K562 (cell line): ENCODE measurements around the gene AIG1. TPM values are rescaled to one million over a fixed set of nuclear protein-coding genes. Genes with fewer than 3 reads are reported as not detected.

Experiments used
- ATAC-seq: fragments of 200-7000 bp; cut with Tn5 transposase; 3 replicates; pipeline ENCODE4 v1.9.1; 2020; ENCODE audit warnings: moderate library complexity
- BruUV-seq: library from RNA; stranded (reverse); fragments of 400-500 nt; replicated peaks from 2 replicates; lab custom pipeline; 2021; lab: Mats Ljungman, UMichigan
- CTCF ChIA-PET: fragments of 300-600 bp; formaldehyde crosslinking; extraction: SDS; loops from one replicate; lab custom pipeline; 2021; ENCODE audit warnings: low intra/inter-chr PET ratio; lab: Yijun Ruan, JAX
- POLR2A ChIA-PET: fragments of 300-600, 350-650 bp; sonication (Branson Sonifier 250); formaldehyde crosslinking; extraction: SDS; loops from one replicate; lab custom pipeline; 2021; ENCODE audit warnings: antibody characterized with exemption, inconsistent platforms; lab: Yijun Ruan, JAX
- DNase-seq, 4 experiments: peaks; one replicate each; pipeline versions ENCODE4 v3.0.0 to v3.0.0-alpha.2; 2011 to 2018; ENCODE audit warnings: low spot score in 3 of 4, mixed read lengths in 3 of 4; ENCODE audit errors: extremely low read depth in 1 of 4
- FAIRE-seq: peaks from 2 replicates; lab custom pipeline; 2011; peaks lifted over from hg19 to GRCh38; lab: Jason Lieb, UNC
- H2AFZ ChIP-seq: 2 replicates; pipeline ENCODE4 v1.6.0; 2011; ENCODE audit warnings: low read depth, low read length, control low read depth, inconsistent platforms
- H3K27ac ChIP-seq: fragments of 200-600 bp; 3 replicates; pipeline ENCODE4 v1.8.0; 2011; ENCODE audit warnings: low read depth, mild to moderate bottlenecking, control low read depth, inconsistent platforms, low read length, moderate library complexity, mixed read lengths; ENCODE audit errors: extremely low read depth
- H3K27me3 ChIP-seq, 2 experiments: fragments of 300-600 bp in 1 of 2; 2 replicates in 1 of 2; 3 replicates in 1 of 2; pipeline versions ENCODE4 v1.6.0 to v1.8.0; 2011; ENCODE audit warnings: inconsistent platforms in 2 of 2, low read length in 2 of 2, mild to moderate bottlenecking in 1 of 2, mixed read lengths in 1 of 2, moderate library complexity in 1 of 2; ENCODE audit not compliant: control insufficient read depth in 2 of 2, insufficient read depth in 2 of 2
- H3K36me3 ChIP-seq: fragments of 300-600 bp; 3 replicates; pipeline ENCODE4 v1.8.0; 2011; ENCODE audit warnings: mild to moderate bottlenecking, low read length, inconsistent platforms; ENCODE audit not compliant: control insufficient read depth, insufficient read depth
- H3K4me1 ChIP-seq, 2 experiments: fragments of 200-600 bp in 1 of 2; replicated peaks in 1 of 2; 2 replicates in 1 of 2; 3 replicates in 1 of 2; pipeline versions ENCODE4 v1.5.1 to v1.8.0; 2011; ENCODE audit warnings: inconsistent platforms in 2 of 2, low read length in 2 of 2, mild to moderate bottlenecking in 1 of 2, mixed read lengths in 1 of 2, moderate library complexity in 1 of 2; ENCODE audit not compliant: control insufficient read depth in 2 of 2, insufficient read depth in 2 of 2
- H3K4me2 ChIP-seq: 2 replicates; pipeline ENCODE4 v1.6.1; 2011; ENCODE audit warnings: low read length, control low read depth, inconsistent platforms, mixed read lengths; ENCODE audit not compliant: insufficient read depth
- H3K4me3 ChIP-seq: fragments of 200-600 bp; sonication (generic), shearing (Covaris generic); 2 replicates; pipeline ENCODE4 v1.5.1; 2016; ENCODE audit warnings: control low read depth, inconsistent platforms
- H3K79me2 ChIP-seq: fragments of 200-600 bp; 3 replicates; pipeline ENCODE4 v1.8.0; 2011; ENCODE audit warnings: low read length, inconsistent platforms; ENCODE audit not compliant: control insufficient read depth, insufficient read depth
- H3K9ac ChIP-seq, 2 experiments: 2 replicates each; pipeline versions ENCODE4 v1.6.0 to v1.6.1; 2011; ENCODE audit warnings: low read depth in 2 of 2, low read length in 2 of 2, control low read depth in 1 of 2, inconsistent platforms in 1 of 2, mild to moderate bottlenecking in 1 of 2, mixed read lengths in 1 of 2; ENCODE audit not compliant: insufficient read depth in 1 of 2
- H3K9me1 ChIP-seq: one replicate; pipeline ENCODE4 v1.6.0; 2011; ENCODE audit warnings: inconsistent platforms, mild to moderate bottlenecking, low read length, moderate library complexity; ENCODE audit not compliant: control insufficient read depth, insufficient read depth
- H3K9me3 ChIP-seq: replicated peaks from 2 replicates; pipeline ENCODE4 v1.5.1; 2011; ENCODE audit warnings: low read depth, low read length, inconsistent platforms; ENCODE audit not compliant: control insufficient read depth, insufficient read depth
- H4K20me1 ChIP-seq: replicated peaks from 2 replicates; pipeline ENCODE4 v1.6.1; 2011; ENCODE audit warnings: low read length, inconsistent platforms, mixed read lengths; ENCODE audit not compliant: control insufficient read depth, insufficient read depth
- C11orf30 ChIP-seq: fragments of 450-650 bp; IDR thresholded peaks from 2 replicates; pipeline ENCODE4 v1.6.1; 2016; ENCODE audit warnings: low read depth, mild to moderate bottlenecking
- ILF3 ChIP-seq: fragments of 450-650 bp; IDR thresholded peaks from 2 replicates; pipeline ENCODE4 v1.6.1; 2018; ENCODE audit warnings: antibody characterized with exemption, mild to moderate bottlenecking, moderate library complexity, borderline replicate concordance
- MAFF ChIP-seq: IDR thresholded peaks from 2 replicates; pipeline ENCODE4 v1.6.1; 2012; ENCODE audit warnings: low read length, improper control_type of control experiment
- MAFG ChIP-seq: fragments of 450-650 bp; conservative IDR thresholded peaks from 2 replicates; pipeline ENCODE4 v1.6.1; 2016; ENCODE audit warnings: missing genetic modification characterization, missing compliant biosample characterization
- MAFK ChIP-seq: IDR thresholded peaks from 2 replicates; pipeline ENCODE4 v1.6.1; 2011; ENCODE audit warnings: low read length, improper control_type of control experiment
- MEIS2 ChIP-seq: fragments of 450-650 bp; IDR thresholded peaks from 2 replicates; pipeline ENCODE4 v1.6.1; 2014; ENCODE audit warnings: mild to moderate bottlenecking; ENCODE audit not compliant: partially characterized antibody
- MNT ChIP-seq, 2 experiments: fragments of 450-650 bp; conservative IDR thresholded peaks; 2 replicates each; pipeline ENCODE4 v1.6.1; 2017; ENCODE audit warnings: mild to moderate bottlenecking in 2 of 2, moderate library complexity in 2 of 2
- MXD1 ChIP-seq: fragments of 250-450 bp; sonication (Bioruptor Pico); IDR thresholded peaks from 2 replicates; pipeline ENCODE4 v1.8.0; 2021; ENCODE audit warnings: borderline replicate concordance, mild to moderate bottlenecking, moderate library complexity; ENCODE audit not compliant: poor library complexity, severe bottlenecking
- NFIX ChIP-seq: fragments of 250-450 bp; sonication (Bioruptor Pico); IDR thresholded peaks from 2 replicates; pipeline ENCODE4 v1.4.0; 2020; ENCODE audit warnings: low read depth, mild to moderate bottlenecking, moderate library complexity
- ZFX ChIP-seq: sonication (generic); formaldehyde crosslinking; IDR thresholded peaks from 2 replicates; pipeline ENCODE4 v1.8.0; 2022; ENCODE audit warnings: mild to moderate bottlenecking, missing genetic modification reagents, moderate library complexity
- ZNF311 ChIP-seq: fragments of 250-450 bp; sonication (Bioruptor Pico); IDR thresholded peaks from 2 replicates; pipeline ENCODE4 v1.4.0; 2020; ENCODE audit warnings: mild to moderate bottlenecking, moderate library complexity
- ZNF316 ChIP-seq: fragments of 450-650 bp; IDR thresholded peaks from 2 replicates; pipeline ENCODE4 v1.6.1; 2016
- ZNF431 ChIP-seq: sonication (generic); formaldehyde crosslinking; IDR thresholded peaks from 2 replicates; pipeline ENCODE4 v1.8.0; 2022; ENCODE audit warnings: mild to moderate bottlenecking, missing genetic modification reagents
- ZNF57 ChIP-seq: fragments of 450-650 bp; formaldehyde crosslinking; IDR thresholded peaks from 2 replicates; pipeline ENCODE4 v1.4.0; 2020; ENCODE audit warnings: mild to moderate bottlenecking, moderate library complexity
- ZNF76 ChIP-seq: fragments of 250-450 bp; sonication (Bioruptor Pico); IDR thresholded peaks from 2 replicates; pipeline ENCODE4 v1.4.0; 2020; ENCODE audit warnings: mild to moderate bottlenecking, moderate library complexity, borderline replicate concordance
- ZNF785 ChIP-seq: fragments of 250-450 bp; sonication (Bioruptor Pico); IDR thresholded peaks from 2 replicates; pipeline ENCODE4 v1.4.0; 2020; ENCODE audit warnings: mild to moderate bottlenecking
- WGBS: fragments of 100-300 bp; shearing (Covaris generic); methylation state at CpG from one replicate; pipeline ENCODE4 v1.1.6; 2016; ENCODE audit warnings: low coverage, mixed read lengths; ENCODE audit not compliant: insufficient coverage; ENCODE audit errors: missing lambda C conversion rate; 5-methylcytosine and 5-hydroxymethylcytosine counted together
- in situ Hi-C: fragments of 300-500 bp; cut with MboI; formaldehyde crosslinking; loops from 4 replicates; pipeline ENCODE4 v1.15.0; 2018; ENCODE audit warnings: inconsistent platforms, mixed read lengths
- intact Hi-C: fragments of 100-400 bp; cut with micrococcal nuclease; formaldehyde crosslinking; loops from 2 replicates; pipeline ENCODE4 v1.14.2; 2022
- polyA plus RNA-seq, 8 experiments: library from polyadenylated mRNA; depleted of rRNA in 4 of 8; stranded (reverse) in 5 of 8; unstranded in 3 of 8; fragments of >200 nt; fragmentation: Nextera tagmentation in 2 of 8; fragmentation: Illumina TruSeq in 1 of 8; extraction: Ambion mirVana in 2 of 8; extraction: Trizol in 1 of 8; gene quantifications; 2 replicates each; pipeline versions ENCODE4 v1.2.1 to v1.2.3, GENCODE V29; 2011 to 2014; ENCODE audit warnings: inconsistent platforms in 1 of 8, missing spikeins in 1 of 8
- total RNA-seq, 7 experiments: library from RNA; depleted of rRNA in 6 of 7; stranded (reverse); fragments of >200 nt in 6 of 7; fragmentation: Illumina TruSeq in 2 of 7; extraction: Trizol in 2 of 7; gene quantifications; 2 replicates each; pipeline versions ENCODE4 v1.2.1 to v1.2.3, GENCODE V29; 2011 to 2021; ENCODE audit warnings: low replicate concordance in 1 of 7
- TF ChIP-seq, protein P1 (sequence below): fragments of 450-650 bp; formaldehyde crosslinking; IDR thresholded peaks from 2 replicates; pipeline ENCODE4 v1.4.0; 2020; ENCODE audit warnings: mild to moderate bottlenecking, mixed read lengths

The AIG1 gene
- total and polyA plus RNA-seq, 9 of the 15 experiments (the other 6 are each of a cell fraction or from before 2014, with no cell fraction given), result 74.8 to 333 (median 127) TPM

DNA sequence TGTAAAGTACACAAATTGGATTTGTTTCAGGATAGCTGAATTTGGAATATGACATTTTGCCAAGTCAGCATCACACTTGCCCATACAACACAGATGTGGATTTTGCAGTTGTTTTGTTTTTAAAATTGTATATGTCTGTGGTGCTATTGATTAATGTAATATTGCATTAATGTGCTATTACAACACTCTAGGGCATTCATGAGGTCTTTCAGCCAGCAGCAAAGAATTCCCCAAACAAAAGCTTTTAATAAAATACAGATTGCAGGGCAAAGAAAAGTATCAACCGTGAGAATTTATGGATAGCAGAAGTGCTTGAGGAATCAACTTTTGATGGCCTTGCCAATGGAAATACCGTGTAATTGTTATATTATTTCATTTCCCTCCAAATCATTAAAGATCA lies 144.9 kb downstream of the AIG1 start:
- no peak for TF ChIP-seq MXD1
- TF ChIP-seq ZFX, result no peak
- TF ChIP-seq, protein P1, sequence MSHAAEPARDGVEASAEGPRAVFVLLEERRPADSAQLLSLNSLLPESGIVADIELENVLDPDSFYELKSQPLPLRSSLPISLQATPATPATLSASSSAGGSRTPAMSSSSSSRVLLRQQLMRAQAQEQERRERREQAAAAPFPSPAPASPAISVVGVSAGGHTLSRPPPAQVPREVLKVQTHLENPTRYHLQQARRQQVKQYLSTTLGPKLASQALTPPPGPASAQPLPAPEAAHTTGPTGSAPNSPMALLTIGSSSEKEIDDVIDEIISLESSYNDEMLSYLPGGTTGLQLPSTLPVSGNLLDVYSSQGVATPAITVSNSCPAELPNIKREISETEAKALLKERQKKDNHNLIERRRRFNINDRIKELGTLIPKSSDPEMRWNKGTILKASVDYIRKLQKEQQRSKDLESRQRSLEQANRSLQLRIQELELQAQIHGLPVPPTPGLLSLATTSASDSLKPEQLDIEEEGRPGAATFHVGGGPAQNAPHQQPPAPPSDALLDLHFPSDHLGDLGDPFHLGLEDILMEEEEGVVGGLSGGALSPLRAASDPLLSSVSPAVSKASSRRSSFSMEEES, result no peak
- peak; percentile 87 for TF ChIP-seq MAFF
- TF ChIP-seq ZNF57 (CRISPR knock-in tag), result no peak
- TF ChIP-seq ZNF316, result peak; percentile 90
- no peak for TF ChIP-seq ZNF311 (CRISPR knock-in tag)
- no peak for TF ChIP-seq NFIX (CRISPR knock-in tag)
- no peak for TF ChIP-seq ZNF76 (CRISPR knock-in tag)
- TF ChIP-seq C11orf30, result peak; percentile 82
- no peak for TF ChIP-seq MNT (conservative IDR thresholded peaks at IDR 0.05)
- peak; percentile 72 for TF ChIP-seq MAFG (tag)
- TF ChIP-seq MEIS2, result no peak
- TF ChIP-seq ZNF785 (CRISPR knock-in tag), result no peak
- TF ChIP-seq ILF3, result no peak
- no peak for TF ChIP-seq ZNF431
- peak; percentile 84 for TF ChIP-seq MAFK

More for the DNA sequence above, 144.9 kb downstream of the AIG1 start:
- Histone ChIP-seq H3K9me1 (no peaks in the 10 kb centered on the region), H3K27ac (no peak overlapping the region), H3K9me3 (no peaks in the 10 kb centered on the region), H3K27me3 (no peaks in the 10 kb centered on the region), H3K9ac (no peak overlapping the region), H3K4me3 (no peak overlapping the region), H4K20me1 (no peaks in the 10 kb centered on the region), H3K4me1 (peaks cover 0 to 11% of the 10 kb centered on the region in 2 experiments; a peak in 4 of 5 replicates), H3K4me2 (no peak overlapping the region), H2AFZ (no peak overlapping the region), H3K79me2 (0 out of 3 replicates have a peak, but pooled peaks cover 4% of the 10 kb centered on the region), H3K36me3 (peaks cover 94% of the 10 kb centered on the region)
- ChIA-PET CTCF (no interaction called here), POLR2A (interaction anchor here (0.6 kb wide), 1 partner anchor 868 kb away, joined by 3 read pairs; no protein-coding TSS in a partner anchor)
- ATAC-seq, result no peak
- intact Hi-C loops (no loop called here), in situ Hi-C loops (no loop called here)
- WGBS, result 81% methylated on average over 2 of the region's 2 CpGs
- FAIRE-seq, result no peak
- no TSS peak for BruUV-seq
- no peak for DNase-seq
